NCI-H1105 treated with DMSO at 0.1 percent for 48 hours (cell line): Measurements from ENCODE around the gene GATB.

ENCODE experiments used
- DNase-seq: peaks from one replicate; lab custom pipeline; 2025; lab: John Stamatoyannopoulos, UW

Gene GATB

GRCh38 chr4:151651496-151651895 is 109.3 kb downstream of the GATB start:
- no peak for DNase-seq

- DNase-seq: no peak
Measured at GRCh38 chr4:151649479-151649878, 111.3 kb downstream of the GATB start.

GRCh38 chr4:151646322-151646721 is 114.5 kb downstream of the GATB start:
- DNase-seq: no peak

- no peak for DNase-seq
Measured at GRCh38 chr4:151644622-151645021, 116.2 kb downstream of the GATB start.

- no peak for DNase-seq
Measured at GRCh38 chr4:151643564-151643963, 117.2 kb downstream of the GATB start.

- DNase-seq: no peak
Measured at GRCh38 chr4:151641983-151642382, 118.8 kb downstream of the GATB start.

- DNase-seq: no peak
Measured at GRCh38 chr4:151641167-151641566, 119.6 kb downstream of the GATB start.

GRCh38 chr4:151640381-151640780 is 120.4 kb downstream of the GATB start:
- DNase-seq: no peak

GRCh38 chr4:151638295-151638858 is 122.4 kb downstream of the GATB start:
- DNase-seq: no peak

- DNase-seq: no peak
Measured at GRCh38 chr4:151631349-151631748, 129.5 kb downstream of the GATB start.

- DNase-seq: no peak
Measured at GRCh38 chr4:151629097-151629783, 131.6 kb downstream of the GATB start.

GRCh38 chr4:151628001-151628608 is 132.7 kb downstream of the GATB start:
- no peak for DNase-seq

- no peak for DNase-seq
Measured at GRCh38 chr4:151627491-151627890, 133.3 kb downstream of the GATB start.

- no peak for DNase-seq
Measured at GRCh38 chr4:151626751-151627150, 134.1 kb downstream of the GATB start.

- DNase-seq: no peak
Measured at GRCh38 chr4:151626228-151626627, 134.6 kb downstream of the GATB start.

GRCh38 chr4:151624626-151625565 is 135.9 kb downstream of the GATB start:
- DNase-seq: no peak
